Activated T-helper 1 cell treated with anti-CD3 and anti-CD28 coated beads, Interleukin-2, amount 50 U/mL, for 16 hours (primary cell): ENCODE measurements around the gene RAB31.
"Not testable (repeated sequence)": the region's sequence is repeated elsewhere in the genome, so short reads cannot be mapped to it uniquely, and the experiment has no call there.

ENCODE experiments used
- DNase-seq, 2 donors: peaks; one replicate each; pipeline ENCODE4 v3.0.0-alpha.2; 2020; ENCODE audit warnings: low read depth in 1 of 2, low spot score in 1 of 2

The RAB31 gene

GRCh38 chr18:9708057-9708433, at the start of gene RAB31:
TSS of gene RAB31 (plus strand) at chr18:9708301. CDS start at chr18:9708406, 105 bp downstream.
- DNase-seq = no peak

GRCh38 chr18:9659499-9660375, 48.4 kb upstream of the RAB31 start:
- no peak for DNase-seq

- no peak for DNase-seq
These were observed 46.5 kb upstream of the RAB31 start for GRCh38 chr18:9661564-9661963.

- no peak for DNase-seq
These were observed 44.7 kb upstream of the RAB31 start for GRCh38 chr18:9663377-9663776.

- DNase-seq = no peak
These were observed 42.8 kb upstream of the RAB31 start for GRCh38 chr18:9665314-9665713.

GRCh38 chr18:9666548-9666947, 41.6 kb upstream of the RAB31 start:
- no peak for DNase-seq

GRCh38 chr18:9669016-9669415, 39.1 kb upstream of the RAB31 start:
- no peak for DNase-seq

- no peak for DNase-seq
These were observed 36.9 kb upstream of the RAB31 start for GRCh38 chr18:9671214-9671613.

- DNase-seq = no peak
These were observed 34.5 kb upstream of the RAB31 start for GRCh38 chr18:9673296-9674251.

GRCh38 chr18:9678216-9678615, 29.9 kb upstream of the RAB31 start:
- not testable (repeated sequence) for DNase-seq

- no peak for DNase-seq
These were observed 29.0 kb upstream of the RAB31 start for GRCh38 chr18:9679125-9679524.

- no peak for DNase-seq
These were observed 26.9 kb upstream of the RAB31 start for GRCh38 chr18:9681217-9681616.

GRCh38 chr18:9682572-9682971, 25.5 kb upstream of the RAB31 start:
- no peak for DNase-seq

- DNase-seq = no peak
These were observed 24.4 kb upstream of the RAB31 start for GRCh38 chr18:9683418-9684396.

- DNase-seq = no peak
These were observed 23.1 kb upstream of the RAB31 start for GRCh38 chr18:9684881-9685614.

GRCh38 chr18:9685615-9685890, 22.5 kb upstream of the RAB31 start:
- DNase-seq = no peak

GRCh38 chr18:9688036-9688741, 19.9 kb upstream of the RAB31 start:
- no peak for DNase-seq

- DNase-seq = no peak
These were observed 18.8 kb upstream of the RAB31 start for GRCh38 chr18:9689253-9689652.

GRCh38 chr18:9690418-9691188, 17.5 kb upstream of the RAB31 start:
- no peak for DNase-seq
